Activated naive CD4-positive, alpha-beta T cell treated with anti-CD3 and anti-CD28 coated beads, Interleukin-2, amount 50 U/mL, for 24 hours (primary cell): ENCODE data around the gene OR56A5.
"Not testable (repeated sequence)": the region's sequence is repeated elsewhere in the genome, so short reads cannot be mapped to it uniquely, and the experiment has no call there.

Experiments
- H3K27ac Mint-ChIP-seq: one replicate; pipeline ENCODE4 v1.8.0; 2021; ENCODE audit warnings: mild to moderate bottlenecking, mixed read lengths
- H3K27me3 Mint-ChIP-seq: one replicate; pipeline ENCODE4 v1.8.0; 2021; ENCODE audit warnings: mixed read lengths
- H3K36me3 Mint-ChIP-seq: one replicate; pipeline ENCODE4 v1.8.0; 2021; ENCODE audit warnings: mixed read lengths
- H3K4me1 Mint-ChIP-seq: one replicate; pipeline ENCODE4 v1.8.0; 2021; ENCODE audit warnings: mixed read lengths
- H3K4me3 Mint-ChIP-seq: one replicate; pipeline ENCODE4 v1.8.0; 2021; ENCODE audit warnings: mild to moderate bottlenecking, mixed read lengths
- H3K9me3 Mint-ChIP-seq: one replicate; pipeline ENCODE4 v1.8.0; 2021; ENCODE audit warnings: mixed read lengths

The OR56A5 gene

GRCh38 chr11:5968394-5968793, at the start of gene OR56A5:
OR56A5 (minus strand) TSS chr11:5968494; CDS start chr11:5968494, 0 bp downstream.
- Mint-ChIP-seq H3K27ac (no peak within 1 kb of the TSS), H3K4me1 (no peaks in the 10 kb centered on the region), H3K36me3 (peaks cover 2% of the 10 kb centered on the region), H3K9me3 (peaks cover 10% of the 10 kb centered on the region), H3K4me3 (no peak within 1 kb of the TSS), H3K27me3 (peaks cover 9% of the 10 kb centered on the region)

GRCh38 chr11:6013042-6013441, 44.7 kb upstream of the OR56A5 start:
- Mint-ChIP-seq H3K27me3 (peaks cover 22% of the 10 kb centered on the region), H3K9me3 (peaks cover 9% of the 10 kb centered on the region), H3K27ac (no peak overlapping the region)

GRCh38 chr11:6012035-6012668, 43.9 kb upstream of the OR56A5 start:
- no peaks in the 10 kb centered on the region for H3K36me3 Mint-ChIP-seq
- H3K27me3 Mint-ChIP-seq, result peaks cover 21% of the 10 kb centered on the region
- H3K4me3 Mint-ChIP-seq, result no peak overlapping the region
- no peak overlapping the region for H3K27ac Mint-ChIP-seq
- peaks cover 3% of the 10 kb centered on the region for H3K9me3 Mint-ChIP-seq
- no peaks in the 10 kb centered on the region for H3K4me1 Mint-ChIP-seq

More at GRCh38 chr11:6013042-6013441, 44.7 kb upstream of the OR56A5 start:
- no peaks in the 10 kb centered on the region for H3K4me1 Mint-ChIP-seq
- no peak overlapping the region for H3K4me3 Mint-ChIP-seq
- no peaks in the 10 kb centered on the region for H3K36me3 Mint-ChIP-seq

- H3K27ac Mint-ChIP-seq, result peak within 1 kb of the TSS; percentile 10
- H3K4me1 Mint-ChIP-seq, result no peaks in the 10 kb centered on the region
- H3K36me3 Mint-ChIP-seq, result no peaks in the 10 kb centered on the region
- H3K27me3 Mint-ChIP-seq, result peaks cover 17% of the 10 kb centered on the region
- H3K4me3 Mint-ChIP-seq, result no peak within 1 kb of the TSS
- no peaks in the 10 kb centered on the region for H3K9me3 Mint-ChIP-seq
Measured at GRCh38 chr11:6006846-6007245, 38.6 kb upstream of the OR56A5 start, which contains the start of gene OR56A4. OR56A4 (minus strand) TSS chr11:6006946; CDS start chr11:6002992, 3,954 bp downstream.

GRCh38 chr11:6006395-6006794, 38.1 kb upstream of the OR56A5 start:
- Mint-ChIP-seq H3K4me3 (no peak overlapping the region), H3K36me3 (no peaks in the 10 kb centered on the region), H3K27me3 (peaks cover 15% of the 10 kb centered on the region), H3K9me3 (no peaks in the 10 kb centered on the region), H3K4me1 (no peaks in the 10 kb centered on the region), H3K27ac (no peak overlapping the region)

GRCh38 chr11:6002202-6002699, 34.0 kb upstream of the OR56A5 start:
- peaks cover 11% of the 10 kb centered on the region for H3K27me3 Mint-ChIP-seq
- no peaks in the 10 kb centered on the region for H3K4me1 Mint-ChIP-seq
- H3K36me3 Mint-ChIP-seq, result no peaks in the 10 kb centered on the region
- no peak overlapping the region for H3K27ac Mint-ChIP-seq
- H3K9me3 Mint-ChIP-seq, result no peaks in the 10 kb centered on the region
- H3K4me3 Mint-ChIP-seq, result no peak overlapping the region

- no peak overlapping the region for H3K27ac Mint-ChIP-seq
- H3K9me3 Mint-ChIP-seq, result no peaks in the 10 kb centered on the region
- H3K4me3 Mint-ChIP-seq, result no peak overlapping the region
- H3K36me3 Mint-ChIP-seq, result no peaks in the 10 kb centered on the region
- H3K27me3 Mint-ChIP-seq, result peaks cover 10% of the 10 kb centered on the region
- H3K4me1 Mint-ChIP-seq, result no peaks in the 10 kb centered on the region
Measured at GRCh38 chr11:5994791-5995190, 26.5 kb upstream of the OR56A5 start.

GRCh38 chr11:5992604-5993251, 24.4 kb upstream of the OR56A5 start:
- H3K4me3 Mint-ChIP-seq, result no peak overlapping the region
- no peaks in the 10 kb centered on the region for H3K36me3 Mint-ChIP-seq
- H3K9me3 Mint-ChIP-seq, result no peaks in the 10 kb centered on the region
- peaks cover 10% of the 10 kb centered on the region for H3K27me3 Mint-ChIP-seq
- no peaks in the 10 kb centered on the region for H3K4me1 Mint-ChIP-seq
- no peak overlapping the region for H3K27ac Mint-ChIP-seq

GRCh38 chr11:5992150-5992549, 23.9 kb upstream of the OR56A5 start:
- Mint-ChIP-seq H3K27me3 (peaks cover 10% of the 10 kb centered on the region), H3K4me3 (no peak overlapping the region), H3K9me3 (no peaks in the 10 kb centered on the region), H3K4me1 (no peaks in the 10 kb centered on the region), H3K27ac (no peak overlapping the region), H3K36me3 (no peaks in the 10 kb centered on the region)

GRCh38 chr11:5989203-5989602, 20.9 kb upstream of the OR56A5 start:
- no peaks in the 10 kb centered on the region for H3K36me3 Mint-ChIP-seq
- H3K4me3 Mint-ChIP-seq, result no peak overlapping the region

GRCh38 chr11:5986885-5987284, 18.6 kb upstream of the OR56A5 start, which contains the start of gene OR52L1:
OR52L1 (minus strand) TSS chr11:5986985; CDS start chr11:5986930, 55 bp downstream.
- Mint-ChIP-seq H3K27me3 (peaks cover 18% of the 10 kb centered on the region), H3K9me3 (no peaks in the 10 kb centered on the region), H3K36me3 (no peaks in the 10 kb centered on the region), H3K4me1 (no peaks in the 10 kb centered on the region), H3K4me3 (no peak within 1 kb of the TSS), H3K27ac (no peak within 1 kb of the TSS)

More at GRCh38 chr11:5989203-5989602, 20.9 kb upstream of the OR56A5 start:
- H3K4me1 Mint-ChIP-seq, result no peaks in the 10 kb centered on the region
- no peak overlapping the region for H3K27ac Mint-ChIP-seq
- no peaks in the 10 kb centered on the region for H3K9me3 Mint-ChIP-seq
- peaks cover 13% of the 10 kb centered on the region for H3K27me3 Mint-ChIP-seq

GRCh38 chr11:5983443-5983842, 15.1 kb upstream of the OR56A5 start:
- Mint-ChIP-seq H3K27ac (no peak overlapping the region), H3K36me3 (no peaks in the 10 kb centered on the region), H3K27me3 (peaks cover 14% of the 10 kb centered on the region), H3K4me1 (no peaks in the 10 kb centered on the region), H3K4me3 (no peak overlapping the region), H3K9me3 (peaks cover 13% of the 10 kb centered on the region)

- H3K36me3 Mint-ChIP-seq, result no peaks in the 10 kb centered on the region
- H3K9me3 Mint-ChIP-seq, result peaks cover 11% of the 10 kb centered on the region
- no peaks in the 10 kb centered on the region for H3K4me1 Mint-ChIP-seq
- H3K4me3 Mint-ChIP-seq, result no peak overlapping the region
- no peak overlapping the region for H3K27ac Mint-ChIP-seq
- H3K27me3 Mint-ChIP-seq, result peaks cover 5% of the 10 kb centered on the region
Measured at GRCh38 chr11:5973530-5973929, 5.2 kb upstream of the OR56A5 start.

- H3K27ac Mint-ChIP-seq, result no peak overlapping the region
- H3K9me3 Mint-ChIP-seq, result peaks cover 16% of the 10 kb centered on the region
- H3K36me3 Mint-ChIP-seq, result peaks cover 5% of the 10 kb centered on the region
- H3K4me1 Mint-ChIP-seq, result no peaks in the 10 kb centered on the region
- H3K4me3 Mint-ChIP-seq, result no peak overlapping the region
- H3K27me3 Mint-ChIP-seq, result peaks cover 9% of the 10 kb centered on the region
Measured at GRCh38 chr11:5967708-5968107, 586 bp downstream of the OR56A5 start.

- peaks cover 5% of the 10 kb centered on the region for H3K36me3 Mint-ChIP-seq
- H3K27me3 Mint-ChIP-seq, result peaks cover 9% of the 10 kb centered on the region
- H3K4me3 Mint-ChIP-seq, result no peak overlapping the region
- no peak overlapping the region for H3K27ac Mint-ChIP-seq
- peaks cover 16% of the 10 kb centered on the region for H3K9me3 Mint-ChIP-seq
- no peaks in the 10 kb centered on the region for H3K4me1 Mint-ChIP-seq
Measured at GRCh38 chr11:5966958-5967357, 1.3 kb downstream of the OR56A5 start.

GRCh38 chr11:5960704-5961320, 7.5 kb downstream of the OR56A5 start:
- H3K27me3 Mint-ChIP-seq, H3K4me1 Mint-ChIP-seq, H3K27ac Mint-ChIP-seq, H3K4me3 Mint-ChIP-seq, H3K36me3 Mint-ChIP-seq: not testable (repeated sequence)
- H3K9me3 Mint-ChIP-seq, result peaks cover 23% of the 10 kb centered on the region
